K562 (cell line): Measurements from ENCODE around the gene C2orf42. TPM values are rescaled to one million over a fixed set of nuclear protein-coding genes. Genes with fewer than 3 reads are reported as not detected.

Experiments used
- BCOR ChIP-seq: fragments of 450-650 bp; IDR thresholded peaks from 2 replicates; pipeline ENCODE4 v1.6.1; 2016
- BMI1 ChIP-seq: fragments of 150-350 bp; IDR thresholded peaks from 2 replicates; pipeline ENCODE4 v1.6.1; 2014; ENCODE audit warnings: low read length
- BRCA1 ChIP-seq, 2 experiments: fragments of 450-650 bp in 1 of 2; sonication (generic) in 1 of 2; formaldehyde crosslinking in 1 of 2; IDR thresholded peaks; 2 replicates each; pipeline versions ENCODE4 v1.5.0 to v1.6.1; 2017 to 2020; ENCODE audit warnings: mild to moderate bottlenecking in 1 of 2, missing genetic modification reagents in 1 of 2
- BRF1 ChIP-seq: IDR thresholded peaks from 3 replicates; pipeline ENCODE4 v1.6.1; 2011; ENCODE audit warnings: borderline replicate concordance, mild to moderate bottlenecking; ENCODE audit not compliant: insufficient read length; ENCODE audit errors: extremely low read depth
- DDX20 ChIP-seq: fragments of 450-650 bp; IDR thresholded peaks from 2 replicates; pipeline ENCODE4 v1.6.1; 2016; ENCODE audit warnings: missing genetic modification characterization, low read depth, mild to moderate bottlenecking, missing compliant biosample characterization, moderate library complexity
- KAT2B ChIP-seq: IDR thresholded peaks from one replicate; pipeline ENCODE4 v1.6.1; 2012; ENCODE audit warnings: low read depth, mild to moderate bottlenecking, control low read depth, inconsistent platforms, low read length, moderate library complexity
- LEF1 ChIP-seq: fragments of 450-650 bp; IDR thresholded peaks from 2 replicates; pipeline ENCODE4 v1.6.1; 2016; ENCODE audit warnings: mild to moderate bottlenecking
- NFE2L1 ChIP-seq: fragments of 450-650 bp; IDR thresholded peaks from 2 replicates; pipeline ENCODE4 v1.6.1; 2016; ENCODE audit warnings: missing genetic modification characterization, low read depth, mild to moderate bottlenecking, missing compliant biosample characterization, moderate library complexity, borderline replicate concordance
- PHF20 ChIP-seq: fragments of 450-650 bp; IDR thresholded peaks from 2 replicates; pipeline ENCODE4 v1.6.1; 2018; ENCODE audit not compliant: partially characterized antibody
- PTTG1 ChIP-seq: fragments of 450-650 bp; IDR thresholded peaks from 2 replicates; pipeline ENCODE4 v1.6.1; 2016; ENCODE audit warnings: low read depth, mild to moderate bottlenecking, missing genetic modification characterization, missing compliant biosample characterization
- RBBP5 ChIP-seq: fragments of 200-600 bp; sonication (generic); IDR thresholded peaks from 2 replicates; pipeline ENCODE4 v1.6.1; 2012; ENCODE audit warnings: borderline replicate concordance, mild to moderate bottlenecking, low read length, control low read depth, inconsistent platforms; ENCODE audit not compliant: insufficient read depth, poor library complexity, severe bottlenecking
- SLC30A9 ChIP-seq: fragments of 250-450 bp; sonication (Bioruptor Pico); IDR thresholded peaks from 2 replicates; pipeline ENCODE4 v1.8.0; 2022; ENCODE audit warnings: mild to moderate bottlenecking, moderate library complexity
- SMAD1 ChIP-seq: fragments of 150-350 bp; IDR thresholded peaks from 2 replicates; pipeline ENCODE4 v1.6.1; 2014; ENCODE audit warnings: low read length, low read depth; ENCODE audit not compliant: partially characterized antibody
- SMARCB1 ChIP-seq: IDR thresholded peaks from 2 replicates; pipeline ENCODE4 v1.6.1; 2011; ENCODE audit warnings: improper control_type of control experiment, low read depth; ENCODE audit not compliant: insufficient read length
- STAT5A ChIP-seq: IDR thresholded peaks from 2 replicates; pipeline ENCODE4 v1.6.1; 2012; ENCODE audit warnings: low read length, inconsistent platforms, borderline replicate concordance
- TAF1 ChIP-seq: IDR thresholded peaks from 2 replicates; pipeline ENCODE4 v1.6.1; 2011; ENCODE audit warnings: mild to moderate bottlenecking, low read length, moderate library complexity; ENCODE audit not compliant: insufficient read depth, control insufficient read depth, severe bottlenecking; ENCODE audit errors: extremely low read depth
- TBL1XR1 ChIP-seq, 2 experiments: IDR thresholded peaks; 2 replicates each; pipeline ENCODE4 v1.6.1; 2012; ENCODE audit warnings: improper control_type of control experiment in 2 of 2, low read length in 2 of 2, mild to moderate bottlenecking in 1 of 2
- XRCC3 ChIP-seq: fragments of 450-650 bp; IDR thresholded peaks from 2 replicates; pipeline ENCODE4 v1.6.1; 2017; ENCODE audit warnings: mild to moderate bottlenecking, moderate library complexity
- XRCC4 ChIP-seq: IDR thresholded peaks from one replicate; pipeline ENCODE4 v1.6.1; 2011; ENCODE audit not compliant: insufficient read depth, insufficient read length; ENCODE audit errors: extremely low read depth
- ZNF282 ChIP-seq: sonication (generic); formaldehyde crosslinking; IDR thresholded peaks from 2 replicates; pipeline ENCODE4 v1.8.1; 2023; ENCODE audit warnings: missing genetic modification reagents
- ZNF551 ChIP-seq: fragments of 250-450 bp; sonication (Bioruptor Pico); IDR thresholded peaks from 2 replicates; pipeline ENCODE4 v1.5.0; 2021; ENCODE audit warnings: mild to moderate bottlenecking, moderate library complexity
- ZNF583 ChIP-seq: fragments of 250-450 bp; sonication (Bioruptor Pico); IDR thresholded peaks from 2 replicates; pipeline ENCODE4 v1.4.0; 2020
- ZZZ3 ChIP-seq: fragments of 450-650 bp; IDR thresholded peaks from 2 replicates; pipeline ENCODE4 v1.6.1; 2016; ENCODE audit warnings: antibody characterized with exemption, mild to moderate bottlenecking, moderate library complexity
- polyA plus RNA-seq, 8 experiments: library from polyadenylated mRNA; depleted of rRNA in 4 of 8; stranded (reverse) in 5 of 8; unstranded in 3 of 8; fragments of >200 nt; fragmentation: Nextera tagmentation in 2 of 8; fragmentation: Illumina TruSeq in 1 of 8; extraction: Ambion mirVana in 2 of 8; extraction: Trizol in 1 of 8; gene quantifications; 2 replicates each; pipeline versions ENCODE4 v1.2.1 to v1.2.3, GENCODE V29; 2011 to 2014; ENCODE audit warnings: inconsistent platforms in 1 of 8, missing spikeins in 1 of 8
- total RNA-seq, 7 experiments: library from RNA; depleted of rRNA in 6 of 7; stranded (reverse); fragments of >200 nt in 6 of 7; fragmentation: Illumina TruSeq in 2 of 7; extraction: Trizol in 2 of 7; gene quantifications; 2 replicates each; pipeline versions ENCODE4 v1.2.1 to v1.2.3, GENCODE V29; 2011 to 2021; ENCODE audit warnings: low replicate concordance in 1 of 7
- TF ChIP-seq, protein P1 (sequence below), 2 experiments: fragments of 450-650 bp in 1 of 2; sonication (generic) in 1 of 2; formaldehyde crosslinking in 1 of 2; IDR thresholded peaks in 1 of 2; conservative IDR thresholded peaks in 1 of 2; 2 replicates each; pipeline versions ENCODE4 v1.6.1 to v1.8.1; 2016 to 2023; ENCODE audit warnings: mild to moderate bottlenecking in 2 of 2, moderate library complexity in 2 of 2, inconsistent platforms in 1 of 2, missing genetic modification reagents in 1 of 2
- TF ChIP-seq, protein P2 (sequence below): sonication (generic); formaldehyde crosslinking; IDR thresholded peaks from 2 replicates; pipeline ENCODE4 v1.8.0; 2022; ENCODE audit warnings: missing genetic modification reagents, mild to moderate bottlenecking, borderline replicate concordance
- TF ChIP-seq, protein P3 (sequence below): fragments of 450-650 bp; formaldehyde crosslinking; IDR thresholded peaks from 2 replicates; pipeline ENCODE4 v1.4.0; 2022; ENCODE audit warnings: mild to moderate bottlenecking, moderate library complexity

The C2orf42 gene
- total and polyA plus RNA-seq, 9 of the 15 experiments (the other 6 are each of a cell fraction or from before 2014, with no cell fraction given), result 4.6 to 10.9 (median 7.5) TPM

DNA sequence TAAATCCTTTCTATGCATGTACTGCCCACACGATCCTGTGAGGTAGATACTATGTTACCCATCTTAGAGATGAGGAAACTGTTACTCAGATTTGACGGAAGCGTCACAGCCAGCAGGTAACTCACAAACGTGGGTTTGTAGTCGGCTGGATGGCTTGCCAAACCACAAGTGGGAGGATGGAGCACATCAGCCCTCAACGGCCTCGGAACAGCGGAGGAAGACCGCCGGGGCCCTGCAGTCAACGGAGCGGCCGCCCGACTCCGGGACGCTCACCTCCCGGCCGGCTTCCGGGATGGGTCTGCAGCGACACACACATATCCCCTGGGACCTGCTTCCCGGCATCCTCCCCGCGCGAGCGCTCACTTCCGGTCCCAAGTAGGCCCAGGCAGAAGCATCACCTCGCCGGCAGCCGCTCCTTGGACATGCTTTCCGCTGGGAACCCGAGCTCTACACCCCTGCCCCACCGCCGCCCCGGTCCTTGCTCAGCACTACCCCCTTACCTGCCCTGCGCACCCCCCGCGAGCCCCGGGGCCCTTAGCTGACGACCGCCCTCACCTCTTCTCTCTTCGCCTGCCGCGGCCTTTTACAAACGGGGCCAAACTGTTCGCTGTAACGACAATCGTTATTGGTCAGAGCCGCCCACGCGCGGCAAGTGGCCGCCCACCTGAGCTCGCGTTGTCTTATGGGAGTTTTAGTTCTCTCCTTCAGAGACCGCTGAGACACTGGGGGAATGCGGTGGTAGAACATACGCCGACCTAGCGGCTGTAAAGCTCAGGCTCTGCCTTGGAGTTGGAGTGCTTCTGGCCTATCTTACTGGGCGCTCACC lies at the start of gene C2orf42 (continued):
- TF ChIP-seq STAT5A, result no peak
- TF ChIP-seq TAF1, result peak; percentile 76
- no peak for TF ChIP-seq KAT2B
- TF ChIP-seq BCOR, result no peak
- peak; percentile 51 for TF ChIP-seq SMAD1
- TF ChIP-seq TBL1XR1 (IDR thresholded peaks at IDR 0.05; ENCODE audit: low read length in 2 of 2), result no peak
- TF ChIP-seq SMARCB1, result no peak
- TF ChIP-seq BMI1, result no peak
- TF ChIP-seq PHF20, result peak; percentile 98
- no peak for TF ChIP-seq NFE2L1 (tag)
- TF ChIP-seq ZNF282 (CRISPR knock-in tag), result no peak
- no peak for TF ChIP-seq BRF1
- TF ChIP-seq ZNF583 (CRISPR knock-in tag), result no peak
- no peak for TF ChIP-seq ZNF551 (CRISPR knock-in tag)
- no peak for TF ChIP-seq SLC30A9 (CRISPR knock-in tag)
- no peak for TF ChIP-seq LEF1
- TF ChIP-seq BRCA1 (IDR thresholded peaks at IDR 0.05), result no peak
- TF ChIP-seq BRCA1 (CRISPR knock-in tag; IDR thresholded peaks at IDR 0.05), result no peak
- peak; percentile 90 for TF ChIP-seq ZZZ3
- peak; percentile 90 for TF ChIP-seq RBBP5
- no peak for TF ChIP-seq PTTG1
- TF ChIP-seq, protein P1, sequence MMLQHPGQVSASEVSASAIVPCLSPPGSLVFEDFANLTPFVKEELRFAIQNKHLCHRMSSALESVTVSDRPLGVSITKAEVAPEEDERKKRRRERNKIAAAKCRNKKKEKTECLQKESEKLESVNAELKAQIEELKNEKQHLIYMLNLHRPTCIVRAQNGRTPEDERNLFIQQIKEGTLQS (IDR thresholded peaks at IDR 0.05), result 0 out of 2 replicates have a peak, but pooled peaks have one; percentile 33
- TF ChIP-seq, protein P1 (CRISPR knock-in tag; conservative IDR thresholded peaks at IDR 0.05), result peak; percentile 63; the same call in 1 of the 2 replicates
- no peak for TF ChIP-seq XRCC4
- TF ChIP-seq, protein P2, sequence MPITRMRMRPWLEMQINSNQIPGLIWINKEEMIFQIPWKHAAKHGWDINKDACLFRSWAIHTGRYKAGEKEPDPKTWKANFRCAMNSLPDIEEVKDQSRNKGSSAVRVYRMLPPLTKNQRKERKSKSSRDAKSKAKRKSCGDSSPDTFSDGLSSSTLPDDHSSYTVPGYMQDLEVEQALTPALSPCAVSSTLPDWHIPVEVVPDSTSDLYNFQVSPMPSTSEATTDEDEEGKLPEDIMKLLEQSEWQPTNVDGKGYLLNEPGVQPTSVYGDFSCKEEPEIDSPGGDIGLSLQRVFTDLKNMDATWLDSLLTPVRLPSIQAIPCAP (CRISPR knock-in tag), result peak; percentile 63; the same call in 1 of the 2 replicates
- no peak for TF ChIP-seq DDX20
- TF ChIP-seq XRCC3, result no peak
- TF ChIP-seq, protein P3, sequence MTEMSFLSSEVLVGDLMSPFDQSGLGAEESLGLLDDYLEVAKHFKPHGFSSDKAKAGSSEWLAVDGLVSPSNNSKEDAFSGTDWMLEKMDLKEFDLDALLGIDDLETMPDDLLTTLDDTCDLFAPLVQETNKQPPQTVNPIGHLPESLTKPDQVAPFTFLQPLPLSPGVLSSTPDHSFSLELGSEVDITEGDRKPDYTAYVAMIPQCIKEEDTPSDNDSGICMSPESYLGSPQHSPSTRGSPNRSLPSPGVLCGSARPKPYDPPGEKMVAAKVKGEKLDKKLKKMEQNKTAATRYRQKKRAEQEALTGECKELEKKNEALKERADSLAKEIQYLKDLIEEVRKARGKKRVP (CRISPR knock-in tag), result no peak
